SK-N-SH treated with all-trans-retinoic acid at 6 μM for 48 hours (cell line): Measurements from ENCODE around the gene ASS1.

Experiments used
- ATAC-seq: fragments of 200-7000 bp; cut with Tn5 transposase; 3 replicates; pipeline ENCODE4 v1.9.1; 2020; ENCODE audit warnings: mild to moderate bottlenecking, moderate library complexity
- ARNTL ChIP-seq: fragments of 450-650 bp; formaldehyde crosslinking; IDR thresholded peaks from 2 replicates; pipeline ENCODE4 v1.5.0; 2020; ENCODE audit warnings: low read depth, mild to moderate bottlenecking, moderate library complexity, borderline replicate concordance
- BACH2 ChIP-seq: fragments of 250-450 bp; sonication (Bioruptor Pico); IDR thresholded peaks from 2 replicates; pipeline ENCODE4 v1.9.0; 2021; ENCODE audit warnings: mild to moderate bottlenecking, borderline replicate concordance
- CSDC2 ChIP-seq: fragments of 250-450 bp; sonication (Bioruptor Pico); IDR thresholded peaks from 2 replicates; pipeline ENCODE4 v1.5.0; 2020; ENCODE audit warnings: mild to moderate bottlenecking, moderate library complexity
- OSR1 ChIP-seq: fragments of 250-450 bp; sonication (Bioruptor Pico); IDR thresholded peaks from 2 replicates; pipeline ENCODE4 v1.8.0; 2022; ENCODE audit warnings: moderate library complexity, mild to moderate bottlenecking, inconsistent platforms
- PPARA ChIP-seq: fragments of 250-450 bp; sonication (Bioruptor Pico); IDR thresholded peaks from 2 replicates; pipeline ENCODE4 v1.5.0; 2020; ENCODE audit warnings: mild to moderate bottlenecking, borderline replicate concordance
- RARB ChIP-seq: fragments of 250-450 bp; sonication (Bioruptor Pico); IDR thresholded peaks from 2 replicates; pipeline ENCODE4 v1.8.0; 2021; ENCODE audit warnings: mild to moderate bottlenecking, moderate library complexity
- SNAI2 ChIP-seq: fragments of 250-450 bp; sonication (Bioruptor Pico); IDR thresholded peaks from 2 replicates; pipeline ENCODE4 v1.5.0; 2020; ENCODE audit warnings: mild to moderate bottlenecking, moderate library complexity
- ZC3H10 ChIP-seq: fragments of 250-450 bp; sonication (Bioruptor Pico); IDR thresholded peaks from 2 replicates; pipeline ENCODE4 v1.5.1; 2021; ENCODE audit warnings: mild to moderate bottlenecking, moderate library complexity
- ZFP3 ChIP-seq: fragments of 250-450 bp; sonication (Bioruptor Pico); IDR thresholded peaks from 2 replicates; pipeline ENCODE4 v1.5.0; 2020; ENCODE audit warnings: mild to moderate bottlenecking, moderate library complexity
- ZFP30 ChIP-seq: fragments of 450-650 bp; formaldehyde crosslinking; IDR thresholded peaks from 2 replicates; pipeline ENCODE4 v1.5.0; 2022; ENCODE audit warnings: mild to moderate bottlenecking, moderate library complexity
- ZNF565 ChIP-seq: fragments of 450-650 bp; formaldehyde crosslinking; conservative IDR thresholded peaks from 2 replicates; pipeline ENCODE4 v1.5.0; 2020; ENCODE audit warnings: low read depth, mild to moderate bottlenecking, moderate library complexity
- ZNF8 ChIP-seq: fragments of 450-650 bp; formaldehyde crosslinking; IDR thresholded peaks from 2 replicates; pipeline ENCODE4 v1.5.0; 2020; ENCODE audit warnings: mild to moderate bottlenecking, moderate library complexity
- TF ChIP-seq, protein P1 (sequence below): fragments of 250-450 bp; sonication (Bioruptor Pico); IDR thresholded peaks from 2 replicates; pipeline ENCODE4 v1.5.0; 2020; ENCODE audit warnings: mild to moderate bottlenecking, moderate library complexity
- TF ChIP-seq, protein P2 (sequence below): fragments of 250-450 bp; sonication (Bioruptor Pico); IDR thresholded peaks from 2 replicates; pipeline ENCODE4 v1.5.1; 2021; ENCODE audit warnings: mild to moderate bottlenecking, moderate library complexity
- TF ChIP-seq, protein P3 (sequence below): fragments of 250-450 bp; sonication (Bioruptor Pico); IDR thresholded peaks from 2 replicates; pipeline ENCODE4 v1.8.0; 2021; ENCODE audit warnings: low read depth, mild to moderate bottlenecking, moderate library complexity, borderline replicate concordance
- TF ChIP-seq, protein P4 (sequence below): fragments of 250-450 bp; sonication (Bioruptor Pico); IDR thresholded peaks from 2 replicates; pipeline ENCODE4 v1.5.1; 2020; ENCODE audit warnings: low read depth, mild to moderate bottlenecking, moderate library complexity
- TF ChIP-seq, protein P5 (sequence below): fragments of 250-450 bp; sonication (Bioruptor Pico); IDR thresholded peaks from 2 replicates; pipeline ENCODE4 v1.8.0; 2020; ENCODE audit warnings: mild to moderate bottlenecking, moderate library complexity, borderline replicate concordance

The ASS1 gene

DNA sequence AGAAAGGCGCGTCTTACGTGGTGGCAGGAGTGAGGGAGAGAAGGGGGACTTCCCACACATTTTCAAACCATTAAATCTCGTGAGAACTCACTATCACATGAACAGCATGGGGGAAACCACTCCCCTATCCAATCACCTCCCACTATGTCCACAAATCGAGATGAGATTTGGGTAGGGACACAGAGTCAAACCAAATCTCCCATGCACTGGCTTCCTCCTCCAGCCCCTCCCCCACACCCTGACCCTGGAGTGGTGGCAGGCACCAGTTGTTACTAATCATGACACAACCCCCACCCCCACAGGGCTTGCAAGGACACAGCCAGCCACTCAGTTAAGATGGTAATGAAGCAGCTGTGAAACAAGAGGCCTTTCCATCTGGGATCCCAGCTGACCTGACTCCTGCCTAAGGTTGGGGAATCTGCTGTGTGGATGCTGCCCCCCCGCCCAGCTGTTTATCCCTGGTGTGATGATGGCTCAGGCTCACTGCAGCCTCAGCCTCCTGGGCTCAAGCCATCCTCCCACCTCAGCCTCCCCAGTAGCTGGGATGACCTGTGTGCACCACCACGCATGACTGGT is 77.6 kb downstream of the ASS1 start:
- ATAC-seq: no peak
- no peak for TF ChIP-seq RARB
- TF ChIP-seq ZNF565: no peak
- TF ChIP-seq PPARA (CRISPR knock-in tag): no peak
- TF ChIP-seq, protein P1, sequence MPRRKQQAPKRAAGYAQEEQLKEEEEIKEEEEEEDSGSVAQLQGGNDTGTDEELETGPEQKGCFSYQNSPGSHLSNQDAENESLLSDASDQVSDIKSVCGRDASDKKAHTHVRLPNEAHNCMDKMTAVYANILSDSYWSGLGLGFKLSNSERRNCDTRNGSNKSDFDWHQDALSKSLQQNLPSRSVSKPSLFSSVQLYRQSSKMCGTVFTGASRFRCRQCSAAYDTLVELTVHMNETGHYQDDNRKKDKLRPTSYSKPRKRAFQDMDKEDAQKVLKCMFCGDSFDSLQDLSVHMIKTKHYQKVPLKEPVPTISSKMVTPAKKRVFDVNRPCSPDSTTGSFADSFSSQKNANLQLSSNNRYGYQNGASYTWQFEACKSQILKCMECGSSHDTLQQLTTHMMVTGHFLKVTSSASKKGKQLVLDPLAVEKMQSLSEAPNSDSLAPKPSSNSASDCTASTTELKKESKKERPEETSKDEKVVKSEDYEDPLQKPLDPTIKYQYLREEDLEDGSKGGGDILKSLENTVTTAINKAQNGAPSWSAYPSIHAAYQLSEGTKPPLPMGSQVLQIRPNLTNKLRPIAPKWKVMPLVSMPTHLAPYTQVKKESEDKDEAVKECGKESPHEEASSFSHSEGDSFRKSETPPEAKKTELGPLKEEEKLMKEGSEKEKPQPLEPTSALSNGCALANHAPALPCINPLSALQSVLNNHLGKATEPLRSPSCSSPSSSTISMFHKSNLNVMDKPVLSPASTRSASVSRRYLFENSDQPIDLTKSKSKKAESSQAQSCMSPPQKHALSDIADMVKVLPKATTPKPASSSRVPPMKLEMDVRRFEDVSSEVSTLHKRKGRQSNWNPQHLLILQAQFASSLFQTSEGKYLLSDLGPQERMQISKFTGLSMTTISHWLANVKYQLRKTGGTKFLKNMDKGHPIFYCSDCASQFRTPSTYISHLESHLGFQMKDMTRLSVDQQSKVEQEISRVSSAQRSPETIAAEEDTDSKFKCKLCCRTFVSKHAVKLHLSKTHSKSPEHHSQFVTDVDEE (CRISPR knock-in tag): no peak
- TF ChIP-seq OSR1 (CRISPR knock-in tag): no peak
- TF ChIP-seq, protein P2, sequence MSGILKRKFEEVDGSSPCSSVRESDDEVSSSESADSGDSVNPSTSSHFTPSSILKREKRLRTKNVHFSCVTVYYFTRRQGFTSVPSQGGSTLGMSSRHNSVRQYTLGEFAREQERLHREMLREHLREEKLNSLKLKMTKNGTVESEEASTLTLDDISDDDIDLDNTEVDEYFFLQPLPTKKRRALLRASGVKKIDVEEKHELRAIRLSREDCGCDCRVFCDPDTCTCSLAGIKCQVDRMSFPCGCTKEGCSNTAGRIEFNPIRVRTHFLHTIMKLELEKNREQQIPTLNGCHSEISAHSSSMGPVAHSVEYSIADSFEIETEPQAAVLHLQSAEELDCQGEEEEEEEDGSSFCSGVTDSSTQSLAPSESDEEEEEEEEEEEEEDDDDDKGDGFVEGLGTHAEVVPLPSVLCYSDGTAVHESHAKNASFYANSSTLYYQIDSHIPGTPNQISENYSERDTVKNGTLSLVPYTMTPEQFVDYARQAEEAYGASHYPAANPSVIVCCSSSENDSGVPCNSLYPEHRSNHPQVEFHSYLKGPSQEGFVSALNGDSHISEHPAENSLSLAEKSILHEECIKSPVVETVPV (CRISPR knock-in tag): no peak
- TF ChIP-seq, protein P3, sequence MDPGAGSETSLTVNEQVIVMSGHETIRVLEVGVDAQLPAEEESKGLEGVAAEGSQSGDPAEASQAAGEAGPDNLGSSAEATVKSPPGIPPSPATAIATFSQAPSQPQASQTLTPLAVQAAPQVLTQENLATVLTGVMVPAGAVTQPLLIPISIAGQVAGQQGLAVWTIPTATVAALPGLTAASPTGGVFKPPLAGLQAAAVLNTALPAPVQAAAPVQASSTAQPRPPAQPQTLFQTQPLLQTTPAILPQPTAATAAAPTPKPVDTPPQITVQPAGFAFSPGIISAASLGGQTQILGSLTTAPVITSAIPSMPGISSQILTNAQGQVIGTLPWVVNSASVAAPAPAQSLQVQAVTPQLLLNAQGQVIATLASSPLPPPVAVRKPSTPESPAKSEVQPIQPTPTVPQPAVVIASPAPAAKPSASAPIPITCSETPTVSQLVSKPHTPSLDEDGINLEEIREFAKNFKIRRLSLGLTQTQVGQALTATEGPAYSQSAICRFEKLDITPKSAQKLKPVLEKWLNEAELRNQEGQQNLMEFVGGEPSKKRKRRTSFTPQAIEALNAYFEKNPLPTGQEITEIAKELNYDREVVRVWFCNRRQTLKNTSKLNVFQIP (CRISPR knock-in tag): no peak
- no peak for TF ChIP-seq CSDC2 (CRISPR knock-in tag)
- TF ChIP-seq ZFP30 (CRISPR knock-in tag): no peak
- TF ChIP-seq, all 23 proteins: peak for 0

DNA sequence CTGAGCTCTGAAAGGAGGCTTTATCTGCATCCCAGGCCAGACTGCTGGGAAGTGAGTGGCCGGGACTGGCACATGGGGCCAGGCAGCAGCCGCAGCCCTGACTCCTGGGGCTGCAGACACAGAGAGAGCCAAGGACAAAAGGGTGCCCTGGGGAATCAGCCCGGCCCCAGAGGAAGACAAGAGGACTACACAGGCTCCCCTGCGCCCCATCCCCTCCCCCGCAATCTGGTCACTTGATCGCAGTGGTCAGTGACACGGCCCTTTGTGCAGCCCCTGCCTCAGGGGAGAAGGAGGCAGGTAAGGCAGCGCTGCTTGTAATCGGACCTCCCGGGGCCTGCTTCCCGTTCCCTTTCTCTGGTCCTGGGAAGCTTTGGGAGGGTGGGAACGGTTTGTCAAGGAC is 79.2 kb downstream of the ASS1 start:
- TF ChIP-seq ZC3H10 (CRISPR knock-in tag) (no peak), ARNTL (no peak), RARB (no peak), ZFP30 (CRISPR knock-in tag) (no peak), OSR1 (CRISPR knock-in tag) (no peak), PPARA (CRISPR knock-in tag) (no peak), ZNF8 (CRISPR knock-in tag) (no peak)
- TF ChIP-seq, protein P4, sequence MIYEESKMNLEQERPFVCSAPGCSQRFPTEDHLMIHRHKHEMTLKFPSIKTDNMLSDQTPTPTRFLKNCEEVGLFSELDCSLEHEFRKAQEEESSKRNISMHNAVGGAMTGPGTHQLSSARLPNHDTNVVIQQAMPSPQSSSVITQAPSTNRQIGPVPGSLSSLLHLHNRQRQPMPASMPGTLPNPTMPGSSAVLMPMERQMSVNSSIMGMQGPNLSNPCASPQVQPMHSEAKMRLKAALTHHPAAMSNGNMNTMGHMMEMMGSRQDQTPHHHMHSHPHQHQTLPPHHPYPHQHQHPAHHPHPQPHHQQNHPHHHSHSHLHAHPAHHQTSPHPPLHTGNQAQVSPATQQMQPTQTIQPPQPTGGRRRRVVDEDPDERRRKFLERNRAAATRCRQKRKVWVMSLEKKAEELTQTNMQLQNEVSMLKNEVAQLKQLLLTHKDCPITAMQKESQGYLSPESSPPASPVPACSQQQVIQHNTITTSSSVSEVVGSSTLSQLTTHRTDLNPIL (CRISPR knock-in tag): no peak
- TF ChIP-seq, protein P1 (CRISPR knock-in tag): no peak
- TF ChIP-seq, protein P5, sequence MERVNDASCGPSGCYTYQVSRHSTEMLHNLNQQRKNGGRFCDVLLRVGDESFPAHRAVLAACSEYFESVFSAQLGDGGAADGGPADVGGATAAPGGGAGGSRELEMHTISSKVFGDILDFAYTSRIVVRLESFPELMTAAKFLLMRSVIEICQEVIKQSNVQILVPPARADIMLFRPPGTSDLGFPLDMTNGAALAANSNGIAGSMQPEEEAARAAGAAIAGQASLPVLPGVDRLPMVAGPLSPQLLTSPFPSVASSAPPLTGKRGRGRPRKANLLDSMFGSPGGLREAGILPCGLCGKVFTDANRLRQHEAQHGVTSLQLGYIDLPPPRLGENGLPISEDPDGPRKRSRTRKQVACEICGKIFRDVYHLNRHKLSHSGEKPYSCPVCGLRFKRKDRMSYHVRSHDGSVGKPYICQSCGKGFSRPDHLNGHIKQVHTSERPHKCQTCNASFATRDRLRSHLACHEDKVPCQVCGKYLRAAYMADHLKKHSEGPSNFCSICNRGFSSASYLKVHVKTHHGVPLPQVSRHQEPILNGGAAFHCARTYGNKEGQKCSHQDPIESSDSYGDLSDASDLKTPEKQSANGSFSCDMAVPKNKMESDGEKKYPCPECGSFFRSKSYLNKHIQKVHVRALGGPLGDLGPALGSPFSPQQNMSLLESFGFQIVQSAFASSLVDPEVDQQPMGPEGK: no peak
- ATAC-seq: no peak

DNA sequence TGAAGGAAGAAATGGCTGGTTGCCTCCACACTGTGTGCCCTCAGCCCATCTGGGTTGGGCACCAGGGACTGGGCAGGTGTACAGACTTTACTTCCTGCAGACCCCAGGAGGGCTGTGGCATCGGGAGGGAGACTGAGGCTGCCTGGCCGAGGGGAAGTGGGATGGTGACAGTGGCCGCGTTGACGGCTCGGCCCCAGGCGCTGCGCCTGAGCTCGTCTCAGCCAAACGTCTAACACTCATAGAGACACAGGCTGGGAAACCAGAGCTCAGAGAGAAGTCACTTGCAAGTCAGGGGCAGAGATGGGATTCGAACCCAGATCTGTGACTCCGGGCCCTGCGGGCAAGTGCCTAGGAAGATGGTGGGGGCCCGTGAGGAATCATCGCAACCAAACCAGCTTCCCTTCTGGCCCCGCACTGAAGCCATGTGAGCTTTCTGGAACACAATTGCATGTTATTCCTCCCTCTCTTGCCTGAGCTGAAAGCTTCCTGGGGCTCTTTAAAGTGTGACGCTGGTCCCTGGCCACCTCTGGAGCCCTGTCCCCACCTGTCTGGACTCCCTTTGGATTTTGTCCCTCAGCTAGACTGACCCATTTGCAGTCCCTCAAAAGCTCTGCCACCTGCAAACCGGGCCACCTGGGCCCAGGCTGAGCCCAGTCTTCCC is 81.6 kb downstream of the ASS1 start:
- no peak for ATAC-seq
- TF ChIP-seq SNAI2 (CRISPR knock-in tag) (no peak), BACH2 (CRISPR knock-in tag) (no peak), ZC3H10 (CRISPR knock-in tag) (no peak), RARB (no peak), PPARA (CRISPR knock-in tag) (no peak), ZFP3 (no peak)
- TF ChIP-seq, protein P1 (CRISPR knock-in tag): no peak
- TF ChIP-seq, protein P2 (CRISPR knock-in tag): no peak
